Neural progenitor cell (in vitro differentiated cells): ENCODE measurements around the gene CATSPERB. TPM values are rescaled to one million over a fixed set of nuclear protein-coding genes. Genes with fewer than 3 reads are reported as not detected.

Source experiments
- DNase-seq: peaks from one replicate; pipeline ENCODE4 v3.0.0-alpha.2; 2016; ENCODE audit warnings: low spot score
- H2AFZ ChIP-seq: fragments of 200-600 bp; sonication (generic); replicated peaks from 2 replicates; pipeline ENCODE4 v1.6.1; 2016; ENCODE audit warnings: antibody characterized with exemption
- H3F3A ChIP-seq: fragments of 200-600 bp; sonication (generic); 2 replicates; pipeline ENCODE4 v1.6.1; 2016; ENCODE audit warnings: antibody characterized with exemption, low read depth
- H3K27ac ChIP-seq: fragments of 200-600 bp; sonication (generic); 2 replicates; pipeline ENCODE4 v1.5.1; 2016; ENCODE audit warnings: mild to moderate bottlenecking
- H3K27me3 ChIP-seq: fragments of 200-600 bp; sonication (generic); 2 replicates; pipeline ENCODE4 v1.6.1; 2016; ENCODE audit warnings: mild to moderate bottlenecking, moderate library complexity
- H3K36me3 ChIP-seq: fragments of 200-600 bp; sonication (generic); 2 replicates; pipeline ENCODE4 v1.5.1; 2016
- H3K4me1 ChIP-seq: fragments of 200-600 bp; sonication (generic); 2 replicates; pipeline ENCODE4 v1.6.1; 2016; ENCODE audit warnings: mixed run types
- H3K4me2 ChIP-seq: fragments of 200-600 bp; sonication (generic); 2 replicates; pipeline ENCODE4 v1.6.1; 2016
- H3K4me3 ChIP-seq: fragments of 200-600 bp; sonication (generic); 2 replicates; pipeline ENCODE4 v1.5.1; 2016
- H3K79me2 ChIP-seq: fragments of 200-600 bp; sonication (generic); 2 replicates; pipeline ENCODE4 v1.6.1; 2016; ENCODE audit warnings: low read depth
- H3K9ac ChIP-seq: fragments of 200-600 bp; sonication (generic); 2 replicates; pipeline ENCODE4 v1.6.1; 2016
- H3K9me3 ChIP-seq: fragments of 200-600 bp; sonication (generic); 2 replicates; pipeline ENCODE4 v1.5.1; 2016; ENCODE audit warnings: low read depth
- H4K20me1 ChIP-seq: fragments of 200-600 bp; sonication (generic); 2 replicates; pipeline ENCODE4 v1.6.1; 2016; ENCODE audit warnings: low read depth
- H3K27ac Mint-ChIP-seq: 3 replicates; pipeline ENCODE4 v1.8.0; 2021; ENCODE audit warnings: mixed read lengths
- H3K27me3 Mint-ChIP-seq: 2 replicates; pipeline ENCODE4 v1.8.0; 2022; ENCODE audit warnings: low read depth, mild to moderate bottlenecking, inconsistent platforms, moderate library complexity, mixed read lengths; ENCODE audit not compliant: insufficient read depth
- H3K36me3 Mint-ChIP-seq: 3 replicates; pipeline ENCODE4 v1.8.0; 2021; ENCODE audit warnings: mixed read lengths
- H3K4me1 Mint-ChIP-seq: 3 replicates; pipeline ENCODE4 v1.8.0; 2021; ENCODE audit warnings: mixed read lengths
- H3K4me3 Mint-ChIP-seq: 3 replicates; pipeline ENCODE4 v1.8.0; 2021; ENCODE audit warnings: mild to moderate bottlenecking, moderate library complexity, mixed read lengths
- H3K9me3 Mint-ChIP-seq: 3 replicates; pipeline ENCODE4 v1.8.0; 2020; ENCODE audit warnings: mixed read lengths
- CTCF ChIP-seq: fragments of 200-600 bp; sonication (generic); IDR thresholded peaks from 2 replicates; pipeline ENCODE4 v1.5.1; 2017; ENCODE audit warnings: antibody characterized with exemption, mild to moderate bottlenecking
- EZH2 ChIP-seq: fragments of 200-600 bp; sonication (generic); IDR thresholded peaks from 2 replicates; pipeline ENCODE4 v1.6.1; 2017; ENCODE audit warnings: antibody characterized with exemption, mild to moderate bottlenecking, moderate library complexity
- EZH2phosphoT487 ChIP-seq: fragments of 200-600 bp; sonication (generic); IDR thresholded peaks from 2 replicates; pipeline ENCODE4 v1.6.1; 2017; ENCODE audit warnings: antibody characterized with exemption
- total RNA-seq: library from RNA; depleted of rRNA; stranded (reverse); fragments of >200 nt; gene quantifications from 2 replicates; pipeline ENCODE4 v1.2.3, GENCODE V29; 2015; ENCODE audit warnings: low replicate concordance

Gene CATSPERB
- total RNA-seq, 1 donor from 2014 or later = not detected

GRCh38 chr14:91754819-91755218, 22.9 kb upstream of the CATSPERB start:
- no peak overlapping the region for H3K4me3 ChIP-seq
- H3K9ac ChIP-seq = no peak overlapping the region
- H3K27me3 ChIP-seq = no peaks in the 10 kb centered on the region
- peaks cover 5% of the 10 kb centered on the region for H3K4me1 Mint-ChIP-seq
- H3K36me3 Mint-ChIP-seq = no peaks in the 10 kb centered on the region
- H3K27ac Mint-ChIP-seq = no peak overlapping the region
- H3F3A ChIP-seq = no peaks in the 10 kb centered on the region
- DNase-seq = no peak
- H3K27ac ChIP-seq = no peak overlapping the region
- peaks cover 2% of the 10 kb centered on the region for H3K27me3 Mint-ChIP-seq
- no peaks in the 10 kb centered on the region for H3K36me3 ChIP-seq
- no peak overlapping the region for H2AFZ ChIP-seq
- TF ChIP-seq CTCF (no peak), EZH2 (no peak), EZH2phosphoT487 (no peak)
- H4K20me1 ChIP-seq = no peaks in the 10 kb centered on the region
- no peak overlapping the region for H3K4me3 Mint-ChIP-seq
- H3K79me2 ChIP-seq = no peaks in the 10 kb centered on the region
- no peaks in the 10 kb centered on the region for H3K9me3 Mint-ChIP-seq
- no peaks in the 10 kb centered on the region for H3K9me3 ChIP-seq
- H3K4me1 ChIP-seq = no peaks in the 10 kb centered on the region
- H3K4me2 ChIP-seq = no peak overlapping the region

- H3K27me3 Mint-ChIP-seq = peaks cover 2% of the 10 kb centered on the region
These were observed 22.3 kb upstream of the CATSPERB start for GRCh38 chr14:91754185-91754584.

GRCh38 chr14:91753501-91754128, 21.7 kb upstream of the CATSPERB start:
- H2AFZ ChIP-seq = no peak overlapping the region
- H4K20me1 ChIP-seq = no peaks in the 10 kb centered on the region
- TF ChIP-seq EZH2 (no peak), EZH2phosphoT487 (no peak), CTCF (no peak)
- no peaks in the 10 kb centered on the region for H3K9me3 Mint-ChIP-seq
- H3K4me1 ChIP-seq = no peaks in the 10 kb centered on the region
- H3K27me3 Mint-ChIP-seq = peaks cover 2% of the 10 kb centered on the region
- H3K36me3 ChIP-seq = no peaks in the 10 kb centered on the region
- no peaks in the 10 kb centered on the region for H3K9me3 ChIP-seq
- no peak overlapping the region for H3K4me2 ChIP-seq
- H3F3A ChIP-seq = no peaks in the 10 kb centered on the region
- H3K36me3 Mint-ChIP-seq = no peaks in the 10 kb centered on the region
- no peak overlapping the region for H3K4me3 Mint-ChIP-seq
- no peak overlapping the region for H3K27ac Mint-ChIP-seq
- H3K27ac ChIP-seq = no peak overlapping the region
- H3K27me3 ChIP-seq = no peaks in the 10 kb centered on the region
- no peak overlapping the region for H3K9ac ChIP-seq
- no peak overlapping the region for H3K4me3 ChIP-seq
- no peak for DNase-seq
- peaks cover 5% of the 10 kb centered on the region for H3K4me1 Mint-ChIP-seq
- H3K79me2 ChIP-seq = no peaks in the 10 kb centered on the region

More at GRCh38 chr14:91754185-91754584, 22.3 kb upstream of the CATSPERB start:
- Mint-ChIP-seq H3K27ac (no peak overlapping the region), H3K36me3 (no peaks in the 10 kb centered on the region), H3K4me1 (peaks cover 5% of the 10 kb centered on the region), H3K4me3 (no peak overlapping the region), H3K9me3 (no peaks in the 10 kb centered on the region)
- Histone ChIP-seq H3K4me2 (no peak overlapping the region), H3F3A (no peaks in the 10 kb centered on the region), H3K27ac (no peak overlapping the region), H3K9ac (no peak overlapping the region), H2AFZ (no peak overlapping the region), H4K20me1 (no peaks in the 10 kb centered on the region), H3K9me3 (no peaks in the 10 kb centered on the region), H3K4me3 (no peak overlapping the region), H3K79me2 (no peaks in the 10 kb centered on the region), H3K27me3 (no peaks in the 10 kb centered on the region), H3K4me1 (no peaks in the 10 kb centered on the region), H3K36me3 (no peaks in the 10 kb centered on the region)
- DNase-seq = no peak
- no peak for TF ChIP-seq EZH2
- TF ChIP-seq CTCF = no peak
- no peak for TF ChIP-seq EZH2phosphoT487
